NCI-H128 (cell line): ENCODE results near the gene OTOS.

Experiments used
- DNase-seq: peaks from one replicate; lab custom pipeline; 2025; ENCODE audit not compliant: unreplicated experiment; lab: John Stamatoyannopoulos, UW

The OTOS gene

DNA sequence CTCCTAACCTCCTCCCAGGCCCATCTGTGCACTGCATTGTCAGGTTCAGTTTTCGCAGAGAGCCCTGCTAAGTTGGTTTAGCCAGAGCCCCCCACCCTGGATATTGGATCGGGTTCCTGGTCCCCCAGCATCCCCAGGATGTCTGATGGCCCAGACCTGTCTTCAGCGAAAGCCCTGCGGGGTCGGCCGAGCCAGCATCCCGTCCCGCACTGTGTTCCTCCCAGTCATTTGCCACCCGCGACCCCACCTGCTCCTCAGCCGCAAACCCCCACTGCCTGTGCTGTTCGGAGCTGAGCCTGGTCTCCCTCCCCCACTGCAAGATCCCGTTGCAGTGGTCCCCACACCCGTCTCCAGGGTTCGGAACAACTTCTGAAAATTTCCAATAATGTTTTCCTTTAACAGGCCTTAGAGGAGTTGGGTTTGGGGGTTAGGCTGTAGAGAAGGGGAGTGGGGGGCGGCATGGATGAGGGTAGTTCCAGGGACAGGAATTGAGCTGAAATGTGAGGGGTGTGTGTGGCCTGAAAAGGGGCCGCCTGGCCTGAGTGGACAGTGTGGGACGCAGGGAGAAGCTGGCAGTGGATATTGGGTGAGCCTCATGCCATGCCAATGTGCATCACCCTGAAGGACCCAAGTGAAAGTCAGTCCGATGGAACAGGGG is 2.7 kb downstream of the OTOS start:
- no peak for DNase-seq

DNA sequence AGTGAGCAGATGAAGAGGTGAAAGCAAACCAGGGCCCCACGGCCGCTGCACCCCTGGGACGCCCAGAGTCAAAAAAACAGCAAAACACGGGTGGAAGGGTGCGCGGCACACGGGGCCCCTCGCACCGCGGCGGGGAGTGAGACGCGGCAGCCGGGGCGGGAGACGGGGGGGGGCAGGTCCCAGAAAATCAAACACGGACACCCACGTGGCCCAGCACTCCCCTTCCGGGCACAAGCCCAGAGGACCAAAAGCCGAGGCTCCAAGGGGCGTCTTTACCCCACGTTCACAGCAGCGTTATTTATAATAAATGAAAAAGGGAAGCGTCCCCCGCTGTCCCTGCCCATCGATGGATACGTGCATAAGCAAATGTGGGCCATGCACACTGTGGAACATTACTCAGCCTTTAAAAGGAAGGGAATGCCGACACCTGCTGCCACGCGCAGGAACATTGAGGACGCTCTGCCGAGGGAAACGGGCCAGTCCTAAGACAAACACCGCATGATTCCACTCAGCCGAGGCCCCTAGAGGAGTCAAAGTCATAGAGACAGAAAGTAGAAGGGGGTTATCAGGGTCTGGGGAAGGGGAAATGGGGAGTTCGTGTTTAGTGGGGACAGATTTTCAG is 3.7 kb downstream of the OTOS start:
- no peak for DNase-seq

GRCh38 chr2:240136013-240136670 is 4.3 kb downstream of the OTOS start, which contains the start of gene COPS9:
TSS of gene COPS9 (minus strand) at chr2:240136305. CDS start at chr2:240136284, 21 bp downstream.
- DNase-seq, result peak; percentile 35

DNA sequence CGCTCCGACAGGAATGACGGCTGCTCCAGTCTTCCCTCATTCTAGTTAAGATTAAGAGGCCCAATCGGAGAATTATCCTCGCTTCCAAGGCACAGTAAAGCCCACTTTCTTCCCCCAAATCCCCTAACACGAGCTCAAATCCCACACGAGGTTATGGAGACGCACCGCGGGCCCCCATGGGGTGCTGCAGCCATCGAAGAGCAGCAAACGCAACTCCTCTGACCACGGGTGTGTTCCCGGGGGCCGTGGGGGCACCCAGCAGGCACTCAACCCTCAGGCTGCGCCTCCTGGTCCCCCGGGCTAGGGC is 4.8 kb downstream of the OTOS start:
- DNase-seq, result no peak

DNA sequence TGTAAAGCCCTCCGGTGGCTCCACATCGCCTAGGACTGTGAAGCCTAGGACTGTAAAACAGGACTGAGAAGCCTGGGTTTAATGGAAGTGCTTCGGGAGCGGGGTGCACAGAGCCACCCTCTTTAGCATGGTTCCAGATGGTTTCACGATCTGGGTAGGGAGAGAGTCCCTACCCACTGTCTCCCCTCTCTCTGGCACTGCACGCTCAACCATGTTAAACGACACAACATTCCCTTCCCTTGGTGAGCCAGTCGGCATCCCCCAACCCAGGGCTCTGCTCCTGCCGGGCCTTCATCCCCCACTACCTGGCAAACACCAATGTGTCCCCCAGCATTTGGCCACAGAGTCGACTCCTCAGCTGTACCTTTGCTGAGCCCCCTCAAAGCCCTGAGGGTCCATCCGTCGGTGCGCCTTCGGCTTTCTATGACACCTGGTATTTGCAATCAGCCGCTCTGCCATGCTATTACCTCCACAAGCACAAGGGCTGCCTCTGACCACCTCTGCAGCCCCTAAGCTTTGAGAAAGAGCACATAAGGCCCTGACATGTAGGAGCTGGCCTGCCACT is 5.4 kb downstream of the OTOS start:
- DNase-seq, result no peak

- no peak for DNase-seq
These were observed 6.0 kb downstream of the OTOS start for GRCh38 chr2:240134466-240134865.

DNA sequence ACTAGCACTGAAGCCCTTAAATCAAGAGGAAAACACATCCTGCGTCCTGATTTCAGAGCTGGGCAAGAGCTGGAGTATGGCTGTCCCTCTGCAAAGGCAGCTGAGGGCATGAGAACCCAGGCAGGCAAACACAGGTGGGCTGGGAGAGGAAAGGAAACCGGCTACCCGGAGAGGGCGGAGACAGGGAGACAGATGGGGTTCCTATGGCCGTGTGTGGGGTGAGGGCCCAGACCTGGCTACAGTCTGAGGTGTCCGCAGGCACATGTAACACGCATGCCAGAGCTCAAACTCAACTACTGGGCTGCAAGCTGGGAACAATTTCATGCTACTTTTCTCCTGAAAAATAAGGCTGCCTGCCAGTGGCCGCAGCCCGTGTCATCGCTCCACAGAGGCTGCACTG is 7.1 kb downstream of the OTOS start:
- no peak for DNase-seq

DNA sequence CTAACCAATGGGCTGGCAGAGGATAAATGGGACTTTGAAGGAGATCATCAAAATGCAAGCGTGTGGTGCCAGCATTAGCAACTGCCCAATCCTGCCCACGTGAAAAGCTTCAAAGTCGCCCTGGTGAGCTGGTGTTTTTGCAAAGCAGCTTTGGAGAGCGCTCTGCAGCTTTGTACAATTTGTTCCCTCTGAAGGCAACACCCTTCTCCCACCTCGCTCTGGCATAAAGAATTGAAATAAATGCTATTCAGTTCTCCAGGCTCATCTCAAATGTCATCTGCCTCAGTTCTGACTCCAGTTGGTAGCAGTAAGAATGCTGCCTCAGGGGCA is 7.8 kb downstream of the OTOS start:
- DNase-seq, result no peak

DNA sequence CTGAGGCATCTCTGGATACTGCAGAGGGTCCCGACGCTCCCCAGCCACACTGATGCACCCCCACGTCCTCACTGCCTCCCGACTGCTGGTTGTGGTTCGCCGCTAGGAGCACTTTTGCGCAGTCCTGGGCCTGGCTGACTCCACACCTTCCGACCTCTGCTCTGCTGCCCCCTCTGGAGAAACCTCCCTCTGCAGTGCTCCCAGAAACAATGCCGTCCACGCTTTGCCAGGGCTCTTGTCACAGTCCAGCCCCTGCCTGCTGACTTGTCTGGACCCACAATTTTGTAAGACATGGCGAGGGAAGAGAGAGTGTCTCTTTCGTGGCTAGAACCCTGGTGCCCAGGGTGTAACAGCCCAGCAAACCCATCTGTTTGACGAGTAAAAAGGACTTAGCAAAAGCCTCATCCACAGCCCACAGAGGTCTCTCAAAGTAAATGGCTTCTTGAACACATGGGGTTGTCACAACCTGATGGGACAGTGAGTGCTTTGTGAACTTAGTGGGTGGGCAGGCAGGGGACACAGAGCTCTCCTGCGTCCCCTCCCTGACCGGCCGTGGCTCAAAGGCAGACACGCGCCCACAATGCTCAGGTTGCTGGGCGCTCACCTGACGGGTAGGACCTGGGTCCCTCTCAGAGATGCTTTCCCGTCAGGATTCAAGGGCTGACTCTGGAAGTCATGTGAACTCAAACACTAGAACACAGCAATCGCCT is 8.4 kb downstream of the OTOS start:
- DNase-seq, result no peak

GRCh38 chr2:240131296-240131695 is 9.2 kb downstream of the OTOS start:
- DNase-seq, result no peak

GRCh38 chr2:240130393-240131195 is 9.9 kb downstream of the OTOS start:
- no peak for DNase-seq

GRCh38 chr2:240129731-240130392 is 10.6 kb downstream of the OTOS start:
- no peak for DNase-seq

- no peak for DNase-seq
These were observed 11.1 kb downstream of the OTOS start for GRCh38 chr2:240129311-240129710.

DNA sequence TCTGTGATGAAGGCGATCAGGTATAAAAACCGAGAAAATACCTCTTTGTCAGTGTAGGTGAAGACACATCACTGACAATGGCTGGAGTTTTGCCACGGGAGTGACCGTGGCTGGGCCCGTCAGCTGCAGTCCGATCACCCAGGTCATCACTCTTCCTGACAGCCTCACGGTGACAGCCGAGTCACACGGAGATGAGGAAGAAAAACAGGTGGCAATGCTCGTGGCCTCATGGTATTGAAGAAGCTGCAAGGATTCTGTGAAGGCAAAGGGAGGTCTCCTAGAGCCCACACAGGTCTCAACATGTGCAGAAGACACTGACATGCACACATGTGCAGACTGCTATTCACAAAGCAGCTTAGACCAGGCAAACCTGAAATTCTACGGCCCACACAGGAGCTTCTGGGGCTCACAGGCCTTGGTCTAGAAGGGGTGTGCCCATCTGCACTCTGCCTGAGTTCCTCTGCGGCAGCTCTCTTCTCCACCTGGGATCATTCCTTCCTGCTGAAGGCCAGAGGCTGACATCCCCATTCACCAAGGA is 11.8 kb downstream of the OTOS start:
- no peak for DNase-seq

DNA sequence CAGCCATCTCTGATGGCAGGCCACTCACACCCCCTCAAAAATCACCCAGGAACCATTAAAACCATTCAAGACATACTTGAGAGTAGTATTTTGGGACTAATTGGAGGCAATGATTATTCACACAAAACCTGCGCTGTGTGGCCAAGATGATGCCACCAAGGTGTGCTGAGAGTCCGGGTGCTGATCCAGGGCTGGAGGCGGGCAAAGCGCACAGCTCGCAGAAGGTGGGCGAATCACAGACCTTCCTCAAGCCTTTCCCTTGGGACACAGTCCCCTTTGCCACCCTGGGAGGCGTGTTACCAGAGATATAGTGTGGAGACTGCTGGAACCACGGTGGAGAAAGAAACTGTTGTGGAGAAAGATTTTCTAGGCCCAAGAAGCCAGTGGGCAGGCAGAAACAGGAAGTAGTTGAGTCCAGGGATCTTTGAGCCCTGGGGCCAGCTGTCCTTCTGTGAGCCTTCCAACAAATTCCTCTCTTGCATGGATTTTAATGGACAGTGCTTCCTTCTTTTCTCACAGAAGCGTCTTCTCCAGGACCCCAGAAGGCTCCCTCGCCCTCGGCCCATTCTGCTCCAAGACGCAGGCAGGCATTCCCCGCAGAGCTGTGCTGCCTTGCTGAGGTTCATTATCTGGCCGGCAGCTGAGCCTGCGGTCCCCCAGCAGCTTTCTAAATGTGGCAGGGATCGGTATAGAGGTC is 12.4 kb downstream of the OTOS start:
- DNase-seq, result no peak

- no peak for DNase-seq
These were observed 13.2 kb downstream of the OTOS start for GRCh38 chr2:240127191-240127750.

DNA sequence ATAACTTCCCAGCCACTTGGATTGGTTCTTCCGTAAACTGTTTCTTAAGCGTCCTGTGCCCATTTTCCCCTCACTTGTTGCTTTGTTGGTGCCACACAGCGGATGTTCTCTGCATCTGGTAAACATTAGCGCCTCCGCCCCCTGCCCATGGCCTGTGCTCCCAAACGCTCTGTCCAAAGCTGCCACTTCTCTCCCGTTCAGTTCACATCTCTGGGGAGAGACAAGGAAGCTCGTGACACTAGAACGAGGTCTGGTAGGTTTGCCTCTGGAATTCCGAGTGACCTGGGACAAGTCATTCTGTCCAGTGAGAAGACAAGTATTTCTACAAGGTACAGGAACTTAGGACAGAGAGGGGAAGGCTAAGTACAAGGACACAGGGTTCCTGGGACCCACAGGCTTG is 13.7 kb downstream of the OTOS start:
- no peak for DNase-seq

DNA sequence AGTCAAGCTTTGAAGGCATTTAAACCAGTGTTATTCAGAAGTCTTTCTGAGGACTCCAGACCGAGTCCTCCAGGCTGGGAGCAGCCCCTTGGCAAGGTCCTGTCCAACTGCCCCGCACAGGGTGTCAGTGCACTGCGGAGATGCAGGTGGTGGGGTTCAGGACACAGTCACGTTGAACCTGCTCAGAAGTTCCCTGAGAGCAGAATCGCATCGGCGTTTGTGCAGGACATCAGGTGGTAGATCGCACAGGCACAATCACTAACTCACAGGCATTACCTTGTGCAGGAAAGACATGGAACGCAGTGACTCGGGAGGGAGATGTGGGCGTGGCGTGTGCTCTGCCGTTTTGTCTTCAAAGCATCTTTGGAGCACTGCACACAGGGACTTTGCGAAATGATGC is 14.7 kb downstream of the OTOS start:
- DNase-seq, result no peak

DNA sequence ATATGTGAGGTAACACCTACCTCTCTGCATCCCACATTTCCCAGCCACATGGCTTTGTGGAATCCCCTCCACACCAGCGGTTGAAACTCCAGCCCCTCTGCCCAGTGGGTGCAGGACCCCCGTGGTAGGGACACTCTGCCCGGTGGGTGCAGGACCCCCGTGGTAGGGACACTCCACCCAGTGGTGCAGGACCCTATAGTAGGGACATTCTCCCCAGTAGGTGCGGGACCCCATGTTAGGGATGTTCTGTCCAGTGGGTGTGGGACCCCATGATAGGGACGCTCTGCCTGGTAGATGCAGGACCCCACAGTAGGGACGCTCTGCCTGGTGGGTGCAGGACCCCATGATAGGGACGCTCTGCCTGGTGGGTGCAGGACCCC is 15.8 kb downstream of the OTOS start:
- no peak for DNase-seq
